GM18519 (cell line): ENCODE measurements around the gene PITPNC1.
"Not testable (repeated sequence)": the region's sequence is repeated elsewhere in the genome, so short reads cannot be mapped to it uniquely, and the experiment has no call there.

Experiments
- ATAC-seq: cut with Tn5 transposase; IDR thresholded peaks from one replicate; pipeline ENCODE4 v1.9.1; 2021; ENCODE audit warnings: mild to moderate bottlenecking, moderate library complexity; ENCODE audit not compliant: unreplicated experiment, low FRiP score

PITPNC1 gene

GRCh38 chr17:67393809-67394397 is 16.8 kb downstream of the PITPNC1 start:
- no peak for ATAC-seq

- no peak for ATAC-seq
These were observed 22.6 kb downstream of the PITPNC1 start for GRCh38 chr17:67399676-67400075.

GRCh38 chr17:67400193-67400592 is 23.1 kb downstream of the PITPNC1 start:
- no peak for ATAC-seq

GRCh38 chr17:67401106-67401505 is 24.0 kb downstream of the PITPNC1 start:
- ATAC-seq, result no peak

GRCh38 chr17:67401598-67402504 is 24.8 kb downstream of the PITPNC1 start:
- no peak for ATAC-seq

- ATAC-seq, result no peak
These were observed 26.0 kb downstream of the PITPNC1 start for GRCh38 chr17:67403065-67403464.

- ATAC-seq, result no peak
These were observed 26.4 kb downstream of the PITPNC1 start for GRCh38 chr17:67403483-67403882.

- ATAC-seq, result not testable (repeated sequence)
These were observed 31.4 kb downstream of the PITPNC1 start for GRCh38 chr17:67408455-67408830.

- ATAC-seq, result no peak
These were observed 34.3 kb downstream of the PITPNC1 start for GRCh38 chr17:67411397-67411796.

- ATAC-seq, result no peak
These were observed 35.0 kb downstream of the PITPNC1 start for GRCh38 chr17:67412032-67412431.

- no peak for ATAC-seq
These were observed 35.9 kb downstream of the PITPNC1 start for GRCh38 chr17:67412941-67413340.

GRCh38 chr17:67413388-67413787 is 36.3 kb downstream of the PITPNC1 start:
- no peak for ATAC-seq

- ATAC-seq, result no peak
These were observed 37.0 kb downstream of the PITPNC1 start for GRCh38 chr17:67414130-67414529.

GRCh38 chr17:67414559-67414958 is 37.5 kb downstream of the PITPNC1 start:
- no peak for ATAC-seq

GRCh38 chr17:67415291-67415690 is 38.2 kb downstream of the PITPNC1 start:
- no peak for ATAC-seq

- ATAC-seq, result no peak
These were observed 40.4 kb downstream of the PITPNC1 start for GRCh38 chr17:67417507-67417906.

- no peak for ATAC-seq
These were observed 43.9 kb downstream of the PITPNC1 start for GRCh38 chr17:67420994-67421393.

GRCh38 chr17:67421869-67422273 is 44.8 kb downstream of the PITPNC1 start:
- ATAC-seq, result no peak

GRCh38 chr17:67422296-67422695 is 45.2 kb downstream of the PITPNC1 start:
- ATAC-seq, result not testable (repeated sequence)

- ATAC-seq, result no peak
These were observed 45.8 kb downstream of the PITPNC1 start for GRCh38 chr17:67422897-67423296.

GRCh38 chr17:67425571-67426160 is 48.6 kb downstream of the PITPNC1 start:
- no peak for ATAC-seq

GRCh38 chr17:67427424-67427823 is 50.3 kb downstream of the PITPNC1 start:
- ATAC-seq, result no peak
